ENCODE data around the gene APOA4. TPM values are rescaled to one million over a fixed set of nuclear protein-coding genes. Genes with fewer than 3 reads are reported as not detected.

Gene APOA4
- total and polyA plus RNA-seq, 11 donors, result 0.86 TPM; not detected in 10

DNA sequence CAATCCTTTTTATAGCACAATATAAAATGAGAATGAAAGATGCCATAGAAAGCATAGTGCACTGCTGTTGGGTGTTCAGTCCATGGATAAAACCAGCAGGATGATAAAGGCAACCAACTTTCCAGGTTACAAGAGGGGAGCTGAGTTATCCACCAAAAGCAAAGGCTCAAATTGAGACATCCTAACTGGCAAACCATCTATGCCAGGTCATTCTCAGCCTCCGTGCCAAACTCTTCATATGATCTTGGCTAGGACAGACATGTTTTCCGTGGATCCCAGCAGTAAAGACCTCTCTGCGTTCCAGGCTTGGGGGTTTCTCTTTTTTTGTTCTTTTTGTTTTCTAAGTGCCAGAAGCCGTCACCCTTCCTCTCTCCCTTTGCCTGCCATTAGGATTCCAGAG lies 21.6 kb upstream of the APOA4 start:
- whole genome bisulfite sequencing, 4 donors, result 57 to 70% (median 62%) methylated on average over 4 of the region's 4 CpGs
- no peak overlapping the region for H3K4me3 ChIP-seq
- peaks cover 0 to 17% (median 5%) of the 10 kb centered on the region in 12 donors for H3K4me1 ChIP-seq
- no peak overlapping the region for H3K27ac ChIP-seq
- H3K9me3 ChIP-seq, result no peaks in the 10 kb centered on the region
- DNase-seq (no peak), ATAC-seq (no peak)
- TF ChIP-seq, protein P1, sequence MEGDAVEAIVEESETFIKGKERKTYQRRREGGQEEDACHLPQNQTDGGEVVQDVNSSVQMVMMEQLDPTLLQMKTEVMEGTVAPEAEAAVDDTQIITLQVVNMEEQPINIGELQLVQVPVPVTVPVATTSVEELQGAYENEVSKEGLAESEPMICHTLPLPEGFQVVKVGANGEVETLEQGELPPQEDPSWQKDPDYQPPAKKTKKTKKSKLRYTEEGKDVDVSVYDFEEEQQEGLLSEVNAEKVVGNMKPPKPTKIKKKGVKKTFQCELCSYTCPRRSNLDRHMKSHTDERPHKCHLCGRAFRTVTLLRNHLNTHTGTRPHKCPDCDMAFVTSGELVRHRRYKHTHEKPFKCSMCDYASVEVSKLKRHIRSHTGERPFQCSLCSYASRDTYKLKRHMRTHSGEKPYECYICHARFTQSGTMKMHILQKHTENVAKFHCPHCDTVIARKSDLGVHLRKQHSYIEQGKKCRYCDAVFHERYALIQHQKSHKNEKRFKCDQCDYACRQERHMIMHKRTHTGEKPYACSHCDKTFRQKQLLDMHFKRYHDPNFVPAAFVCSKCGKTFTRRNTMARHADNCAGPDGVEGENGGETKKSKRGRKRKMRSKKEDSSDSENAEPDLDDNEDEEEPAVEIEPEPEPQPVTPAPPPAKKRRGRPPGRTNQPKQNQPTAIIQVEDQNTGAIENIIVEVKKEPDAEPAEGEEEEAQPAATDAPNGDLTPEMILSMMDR (IDR thresholded peaks at IDR 0.05), result no peak
- no peak for TF ChIP-seq POLR2A (IDR thresholded peaks at IDR 0.05)
- intact Hi-C loops (cut with DNase I), result no loop called here
- no peaks in the 10 kb centered on the region for H3K27me3 ChIP-seq
- H3K36me3 ChIP-seq, result peaks cover 0 to 66% (median 60%) of the 10 kb centered on the region in 9 donors

DNA sequence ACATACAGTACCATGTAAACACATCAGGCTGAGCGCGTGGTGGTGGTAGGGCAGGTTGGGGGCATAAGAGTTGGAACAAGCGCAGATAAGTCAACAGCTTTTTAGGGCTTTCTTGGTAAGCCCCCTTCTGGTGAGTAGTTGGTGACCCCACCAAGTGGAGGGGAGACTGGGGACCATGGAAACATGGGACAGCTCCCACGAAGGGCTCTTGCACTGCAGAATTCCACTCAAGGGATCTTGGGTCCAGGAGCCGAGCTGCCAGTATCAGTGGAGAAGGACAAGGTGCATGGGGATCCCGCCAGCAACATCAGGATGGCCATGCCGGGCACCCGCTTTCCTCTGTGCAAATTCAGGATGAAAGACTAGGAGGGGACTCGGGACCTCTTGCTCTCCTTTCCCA lies 20.6 kb upstream of the APOA4 start:
- DNase-seq, result no peak
- H3K27ac ChIP-seq, result no peak overlapping the region
- 92 to 96% (median 94%) methylated on average over 8 to 9 of the region's 9 CpGs for WGBS, 4 donors
- intact Hi-C loops (cut with DNase I), result no loop called here
- H3K4me1 ChIP-seq, result peaks cover 0 to 26% (median 5%) of the 10 kb centered on the region in 12 donors
- H3K36me3 ChIP-seq, result peaks cover 0 to 59% (median 52%) of the 10 kb centered on the region in 9 donors
- no peaks in the 10 kb centered on the region for H3K27me3 ChIP-seq
- H3K9me3 ChIP-seq, result no peaks in the 10 kb centered on the region
- TF ChIP-seq POLR2A (IDR thresholded peaks at IDR 0.05), result no peak
- TF ChIP-seq, protein P1 (IDR thresholded peaks at IDR 0.05), result no peak
- no peak overlapping the region for H3K4me3 ChIP-seq
- ATAC-seq, result no peak

DNA sequence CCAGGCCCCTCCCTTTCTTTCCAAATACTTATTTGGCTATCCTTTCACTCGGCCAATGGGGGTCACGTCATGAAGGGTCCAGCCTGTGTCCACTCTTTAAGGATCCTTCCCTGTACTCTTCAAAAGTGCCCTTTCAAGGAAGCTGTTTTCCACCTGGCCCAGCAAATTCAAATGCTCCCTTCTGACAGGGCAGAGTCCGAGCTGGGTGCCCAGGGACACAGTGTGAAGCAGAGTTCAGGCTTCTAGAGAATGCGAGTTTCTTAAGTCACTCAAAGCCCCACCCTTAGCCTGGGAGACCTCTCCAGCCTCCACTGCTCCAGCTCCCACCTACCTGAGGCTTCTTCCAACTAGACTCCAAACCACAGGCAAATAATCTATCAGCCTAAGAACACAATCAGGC lies 19.8 kb upstream of the APOA4 start:
- Histone ChIP-seq H3K4me1 (peaks cover 0 to 32% (median 5%) of the 10 kb centered on the region in 12 donors), H3K27me3 (no peaks in the 10 kb centered on the region), H3K9me3 (no peaks in the 10 kb centered on the region), H3K27ac (no peak overlapping the region), H3K36me3 (peaks cover 0 to 51% (median 46%) of the 10 kb centered on the region in 9 donors), H3K4me3 (no peak overlapping the region)
- WGBS, 4 donors, result 87 to 91% (median 90%) methylated on average over 4 of the region's 4 CpGs
- intact Hi-C loops (cut with DNase I), result no loop called here
- no peak for ATAC-seq
- TF ChIP-seq, protein P1 (IDR thresholded peaks at IDR 0.05), result no peak
- no peak for TF ChIP-seq POLR2A (IDR thresholded peaks at IDR 0.05)
- no peak for DNase-seq

DNA sequence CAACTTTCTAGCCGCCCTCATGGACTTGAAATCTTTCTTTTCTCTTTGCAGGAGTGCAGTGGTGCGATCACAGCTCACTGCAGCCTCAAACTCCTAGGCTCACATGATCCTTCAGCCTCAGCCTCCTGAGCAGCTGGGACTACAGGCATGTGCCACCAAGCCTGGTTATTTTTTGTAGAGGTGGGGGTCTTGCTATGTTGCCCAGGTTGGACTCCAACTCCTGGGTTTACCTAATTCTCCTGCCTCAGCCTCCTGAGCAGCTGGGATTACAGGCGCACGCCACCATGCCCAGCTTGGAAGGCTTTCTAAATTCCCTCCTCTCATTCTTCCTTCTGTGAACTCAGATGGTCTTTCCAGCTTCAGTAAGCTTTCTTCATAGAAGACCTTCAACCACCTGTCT lies 19.0 kb upstream of the APOA4 start:
- Histone ChIP-seq H3K27ac (no peak overlapping the region), H3K36me3 (peaks cover 0 to 43% (median 38%) of the 10 kb centered on the region in 9 donors), H3K4me1 (peaks cover 0 to 40% (median 8%) of the 10 kb centered on the region in 12 donors), H3K9me3 (no peaks in the 10 kb centered on the region), H3K27me3 (no peaks in the 10 kb centered on the region), H3K4me3 (no peak overlapping the region)
- intact Hi-C loops (cut with DNase I), result no loop called here
- 97 to 100% (median 98%) methylated on average over 4 of the region's 4 CpGs for WGBS, 4 donors
- DNase-seq (no peak), ATAC-seq (no peak)
- TF ChIP-seq, protein P1 (IDR thresholded peaks at IDR 0.05), result no peak
- TF ChIP-seq POLR2A (IDR thresholded peaks at IDR 0.05), result no peak
